ENCODE results near the gene SIGLEC7.
A peak's percentile ranks its signal among the peaks of the same experiment; 100 is the strongest.

SIGLEC7 gene

GRCh38 chr19:51119101-51119500, 23.0 kb upstream of the SIGLEC7 start:
- 67% methylated on average over 3 of the region's 4 CpGs for WGBS
- Histone ChIP-seq H4K8ac (ENCODE audit: low read length) (peak overlapping the region; percentile 19), H3K4me1 (ENCODE audit: control insufficient read depth, insufficient read depth, low read depth, low read length) (no peaks in the 10 kb centered on the region), H3K18ac (ENCODE audit: low read depth in 1 of 2, low read length in 2 of 2) (no peak overlapping the region), H3K36me3 (ENCODE audit: control insufficient read depth in 1 of 2, insufficient read depth in 2 of 2, low read depth in 1 of 2, low read length in 2 of 2) (no peaks in the 10 kb centered on the region), H2BK5ac (ENCODE audit: low read depth, low read length, poor library complexity, severe bottlenecking) (no peak overlapping the region), H3K9me3 (ENCODE audit: control insufficient read depth, low read length) (no peaks in the 10 kb centered on the region), H2AFZ (ENCODE audit: low read depth, low read length) (no peak overlapping the region), H2BK12ac (ENCODE audit: low read length in 2 of 2) (no peak overlapping the region), H3K14ac (ENCODE audit: low read length in 2 of 2) (no peak overlapping the region), H4K91ac (ENCODE audit: low read length) (no peak overlapping the region), H3K27me3 (ENCODE audit: control insufficient read depth in 1 of 2, insufficient read depth in 1 of 2, low read length in 2 of 2) (peaks cover 0 to 25% of the 10 kb centered on the region in 2 experiments), H2BK15ac (ENCODE audit: low read depth, poor library complexity, severe bottlenecking) (no peak overlapping the region), H3K9ac (ENCODE audit: low read length) (peak overlapping the region; percentile 7), H3K27ac (ENCODE audit: low read length, poor library complexity, severe bottlenecking) (no peak overlapping the region), H3K4me3 (ENCODE audit: insufficient read depth in 1 of 2, low read depth in 1 of 2, low read length in 2 of 2) (no peak overlapping the region), H3K79me1 (replicated peaks; ENCODE audit: low read length, poor library complexity, severe bottlenecking) (no peaks in the 10 kb centered on the region), H3K23ac (ENCODE audit: low read length in 2 of 2) (no peak overlapping the region), H3K4me2 (ENCODE audit: low read length, poor library complexity, severe bottlenecking) (no peak overlapping the region), H3K4ac (ENCODE audit: low read depth in 1 of 2, low read length in 2 of 2) (no peak overlapping the region), H2BK120ac (ENCODE audit: low read depth, low read length) (no peak overlapping the region), H2AK5ac (ENCODE audit: low read length, severe bottlenecking) (no peak overlapping the region)
- DNase-seq: no peak

- Histone ChIP-seq H3K9ac (ENCODE audit: low read length) (peak overlapping the region; percentile 7), H3K27ac (ENCODE audit: low read length, poor library complexity, severe bottlenecking) (no peak overlapping the region), H3K23ac (ENCODE audit: low read length in 2 of 2) (no peak overlapping the region), H3K4me1 (ENCODE audit: control insufficient read depth, insufficient read depth, low read depth, low read length) (no peaks in the 10 kb centered on the region), H3K18ac (ENCODE audit: low read depth in 1 of 2, low read length in 2 of 2) (peak overlapping the region in 1 of 2 experiments; percentile 19), H2BK12ac (ENCODE audit: low read length in 2 of 2) (peak overlapping the region in 1 of 2 experiments; percentile 18), H2BK15ac (ENCODE audit: low read depth, poor library complexity, severe bottlenecking) (no peak overlapping the region), H3K14ac (ENCODE audit: low read length in 2 of 2) (no peak overlapping the region), H4K91ac (ENCODE audit: low read length) (no peak overlapping the region), H2AK5ac (ENCODE audit: low read length, severe bottlenecking) (no peak overlapping the region), H2BK5ac (ENCODE audit: low read depth, low read length, poor library complexity, severe bottlenecking) (no peak overlapping the region), H3K4ac (ENCODE audit: low read depth in 1 of 2, low read length in 2 of 2) (no peak overlapping the region), H3K9me3 (ENCODE audit: control insufficient read depth, low read length) (no peaks in the 10 kb centered on the region), H3K27me3 (ENCODE audit: control insufficient read depth in 1 of 2, insufficient read depth in 1 of 2, low read length in 2 of 2) (peaks cover 0 to 22% of the 10 kb centered on the region in 2 experiments), H3K79me1 (replicated peaks; ENCODE audit: low read length, poor library complexity, severe bottlenecking) (no peaks in the 10 kb centered on the region), H3K4me2 (ENCODE audit: low read length, poor library complexity, severe bottlenecking) (no peak overlapping the region), H4K8ac (ENCODE audit: low read length) (no peak overlapping the region), H3K36me3 (ENCODE audit: control insufficient read depth in 1 of 2, insufficient read depth in 2 of 2, low read depth in 1 of 2, low read length in 2 of 2) (no peaks in the 10 kb centered on the region), H2AFZ (ENCODE audit: low read depth, low read length) (no peak overlapping the region), H3K4me3 (ENCODE audit: insufficient read depth in 1 of 2, low read depth in 1 of 2, low read length in 2 of 2) (no peak overlapping the region), H2BK120ac (ENCODE audit: low read depth, low read length) (no peak overlapping the region)
- WGBS: 87% methylated on average over 6 of the region's 6 CpGs
- DNase-seq: no peak
Measured at GRCh38 chr19:51119611-51120010, 22.5 kb upstream of the SIGLEC7 start.

DNA sequence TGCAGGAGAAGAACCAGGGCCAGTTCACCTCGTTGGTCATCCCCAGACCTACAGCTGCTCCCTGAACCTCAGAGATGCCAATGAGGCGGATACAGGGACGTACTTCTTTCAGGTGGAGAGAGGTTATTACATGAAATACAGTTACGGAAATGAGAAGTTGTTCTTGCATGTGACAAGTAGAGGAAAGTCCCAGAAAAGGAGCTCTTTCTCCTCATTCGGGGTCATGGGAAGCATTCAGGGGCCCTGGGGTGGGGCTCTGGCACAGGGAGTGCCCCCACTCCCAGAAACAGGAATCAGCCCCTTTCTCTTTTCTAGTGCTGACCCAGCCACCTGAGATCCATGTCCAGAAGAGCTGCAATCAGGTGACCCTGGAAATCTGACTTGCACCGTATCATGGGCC, 21.9 kb upstream of the SIGLEC7 start:
- Histone ChIP-seq H3K36me3 (ENCODE audit: control insufficient read depth in 1 of 2, insufficient read depth in 2 of 2, low read depth in 1 of 2, low read length in 2 of 2) (no peaks in the 10 kb centered on the region), H3K9ac (ENCODE audit: low read length) (no peak overlapping the region), H2AFZ (ENCODE audit: low read depth, low read length) (no peak overlapping the region), H3K4me2 (ENCODE audit: low read length, poor library complexity, severe bottlenecking) (no peak overlapping the region), H2BK12ac (ENCODE audit: low read length in 2 of 2) (peak overlapping the region in 1 of 2 experiments; percentile 18), H3K4me1 (ENCODE audit: control insufficient read depth, insufficient read depth, low read depth, low read length) (no peaks in the 10 kb centered on the region), H3K23ac (ENCODE audit: low read length in 2 of 2) (no peak overlapping the region), H2BK5ac (ENCODE audit: low read depth, low read length, poor library complexity, severe bottlenecking) (no peak overlapping the region), H3K14ac (ENCODE audit: low read length in 2 of 2) (no peak overlapping the region), H2AK5ac (ENCODE audit: low read length, severe bottlenecking) (no peak overlapping the region), H2BK120ac (ENCODE audit: low read depth, low read length) (no peak overlapping the region), H2BK15ac (ENCODE audit: low read depth, poor library complexity, severe bottlenecking) (no peak overlapping the region), H3K9me3 (ENCODE audit: control insufficient read depth, low read length) (no peaks in the 10 kb centered on the region), H4K8ac (ENCODE audit: low read length) (no peak overlapping the region), H3K4ac (ENCODE audit: low read depth in 1 of 2, low read length in 2 of 2) (no peak overlapping the region), H3K4me3 (ENCODE audit: insufficient read depth in 1 of 2, low read depth in 1 of 2, low read length in 2 of 2) (no peak overlapping the region), H3K27me3 (ENCODE audit: control insufficient read depth in 1 of 2, insufficient read depth in 1 of 2, low read length in 2 of 2) (peaks cover 0 to 21% of the 10 kb centered on the region in 2 experiments), H4K91ac (ENCODE audit: low read length) (no peak overlapping the region), H3K27ac (ENCODE audit: low read length, poor library complexity, severe bottlenecking) (no peak overlapping the region), H3K79me1 (replicated peaks; ENCODE audit: low read length, poor library complexity, severe bottlenecking) (no peaks in the 10 kb centered on the region), H3K18ac (ENCODE audit: low read depth in 1 of 2, low read length in 2 of 2) (no peak overlapping the region)
- DNase-seq: no peak
- WGBS: 83% methylated on average over 6 of the region's 6 CpGs

- Histone ChIP-seq H2AFZ (ENCODE audit: low read depth, low read length) (no peak overlapping the region), H3K14ac (ENCODE audit: low read length in 2 of 2) (no peak overlapping the region), H3K4me2 (ENCODE audit: low read length, poor library complexity, severe bottlenecking) (no peak overlapping the region), H4K91ac (ENCODE audit: low read length) (no peak overlapping the region), H4K8ac (ENCODE audit: low read length) (no peak overlapping the region), H3K4me3 (ENCODE audit: insufficient read depth in 1 of 2, low read depth in 1 of 2, low read length in 2 of 2) (no peak overlapping the region), H3K79me1 (replicated peaks; ENCODE audit: low read length, poor library complexity, severe bottlenecking) (no peaks in the 10 kb centered on the region), H2BK5ac (ENCODE audit: low read depth, low read length, poor library complexity, severe bottlenecking) (no peak overlapping the region), H2BK120ac (ENCODE audit: low read depth, low read length) (no peak overlapping the region), H2BK12ac (ENCODE audit: low read length in 2 of 2) (no peak overlapping the region), H3K27ac (ENCODE audit: low read length, poor library complexity, severe bottlenecking) (no peak overlapping the region), H3K9me3 (ENCODE audit: control insufficient read depth, low read length) (no peaks in the 10 kb centered on the region), H3K27me3 (ENCODE audit: control insufficient read depth in 1 of 2, insufficient read depth in 1 of 2, low read length in 2 of 2) (peaks cover 0 to 12% of the 10 kb centered on the region in 2 experiments), H3K4ac (ENCODE audit: low read depth in 1 of 2, low read length in 2 of 2) (no peak overlapping the region), H2AK5ac (ENCODE audit: low read length, severe bottlenecking) (no peak overlapping the region), H3K9ac (ENCODE audit: low read length) (no peak overlapping the region), H3K36me3 (ENCODE audit: control insufficient read depth in 1 of 2, insufficient read depth in 2 of 2, low read depth in 1 of 2, low read length in 2 of 2) (no peaks in the 10 kb centered on the region), H3K18ac (ENCODE audit: low read depth in 1 of 2, low read length in 2 of 2) (no peak overlapping the region), H2BK15ac (ENCODE audit: low read depth, poor library complexity, severe bottlenecking) (no peak overlapping the region), H3K4me1 (ENCODE audit: control insufficient read depth, insufficient read depth, low read depth, low read length) (no peaks in the 10 kb centered on the region), H3K23ac (ENCODE audit: low read length in 2 of 2) (no peak overlapping the region)
- WGBS: 92% methylated on average over 8 of the region's 8 CpGs
- no peak for DNase-seq
Measured at GRCh38 chr19:51121257-51121656, 20.8 kb upstream of the SIGLEC7 start.
